Astrocyte of the cerebellum (primary cell): Measurements from ENCODE around the gene ZFR2.

Source experiments
- DNase-seq: peaks from one replicate; pipeline ENCODE4 v3.0.0-alpha.2; 2011; ENCODE audit warnings: low read depth
- H3K4me3 ChIP-seq: 2 replicates; pipeline ENCODE4 v1.5.1; 2011; ENCODE audit warnings: mild to moderate bottlenecking, low read depth, low read length, moderate library complexity
- in situ Hi-C: cut with HindIII; loops from 2 replicates; pipeline ENCODE4 v1.10.0; 2017; ENCODE audit warnings: low sequenced_read_pairs
- TF ChIP-seq, protein P1 (sequence below): IDR thresholded peaks from 2 replicates; pipeline ENCODE4 v1.5.1; 2012; ENCODE audit warnings: low read length, low read depth, moderate library complexity, mild to moderate bottlenecking; ENCODE audit errors: missing control alignments

Gene ZFR2

DNA sequence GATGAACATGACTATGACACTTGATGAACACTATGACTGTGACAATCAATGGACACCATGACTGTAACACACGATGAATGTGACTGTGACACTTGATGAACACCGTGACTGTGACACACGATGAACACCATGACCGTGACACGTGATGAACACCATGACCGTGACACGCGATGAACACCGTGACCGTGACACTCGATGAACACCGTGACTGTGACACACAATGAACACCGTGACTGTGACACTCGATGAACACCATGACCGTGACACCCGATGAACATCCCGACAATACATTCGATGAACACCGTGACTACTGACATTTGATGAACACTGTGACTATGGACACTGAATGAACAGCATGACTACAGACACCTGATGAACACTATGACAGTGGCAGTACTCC is 30.9 kb downstream of the ZFR2 start:
- H3K4me3 ChIP-seq = no peak overlapping the region
- DNase-seq = no peak
- TF ChIP-seq, protein P1, sequence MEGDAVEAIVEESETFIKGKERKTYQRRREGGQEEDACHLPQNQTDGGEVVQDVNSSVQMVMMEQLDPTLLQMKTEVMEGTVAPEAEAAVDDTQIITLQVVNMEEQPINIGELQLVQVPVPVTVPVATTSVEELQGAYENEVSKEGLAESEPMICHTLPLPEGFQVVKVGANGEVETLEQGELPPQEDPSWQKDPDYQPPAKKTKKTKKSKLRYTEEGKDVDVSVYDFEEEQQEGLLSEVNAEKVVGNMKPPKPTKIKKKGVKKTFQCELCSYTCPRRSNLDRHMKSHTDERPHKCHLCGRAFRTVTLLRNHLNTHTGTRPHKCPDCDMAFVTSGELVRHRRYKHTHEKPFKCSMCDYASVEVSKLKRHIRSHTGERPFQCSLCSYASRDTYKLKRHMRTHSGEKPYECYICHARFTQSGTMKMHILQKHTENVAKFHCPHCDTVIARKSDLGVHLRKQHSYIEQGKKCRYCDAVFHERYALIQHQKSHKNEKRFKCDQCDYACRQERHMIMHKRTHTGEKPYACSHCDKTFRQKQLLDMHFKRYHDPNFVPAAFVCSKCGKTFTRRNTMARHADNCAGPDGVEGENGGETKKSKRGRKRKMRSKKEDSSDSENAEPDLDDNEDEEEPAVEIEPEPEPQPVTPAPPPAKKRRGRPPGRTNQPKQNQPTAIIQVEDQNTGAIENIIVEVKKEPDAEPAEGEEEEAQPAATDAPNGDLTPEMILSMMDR = no peak
- in situ Hi-C loops = no loop called here

DNA sequence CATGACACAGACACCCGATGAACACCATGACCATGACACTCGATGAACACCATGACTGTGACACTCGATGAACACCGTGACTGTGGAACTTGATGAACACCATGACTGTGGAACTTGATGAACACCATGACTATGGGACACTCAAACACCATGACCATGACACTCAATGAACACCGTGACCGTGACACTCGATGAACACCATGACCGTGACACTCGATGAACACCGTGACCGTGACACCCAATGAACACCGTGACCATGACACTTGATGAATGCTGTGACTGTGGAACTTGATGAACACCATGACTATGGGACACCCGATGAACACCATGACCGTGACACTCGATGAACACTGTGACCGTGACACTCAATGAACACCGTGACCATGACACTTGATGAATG is 31.5 kb downstream of the ZFR2 start:
- H3K4me3 ChIP-seq = no peak overlapping the region
- DNase-seq = no peak
- TF ChIP-seq, protein P1 = no peak
- in situ Hi-C loops = no loop called here

DNA sequence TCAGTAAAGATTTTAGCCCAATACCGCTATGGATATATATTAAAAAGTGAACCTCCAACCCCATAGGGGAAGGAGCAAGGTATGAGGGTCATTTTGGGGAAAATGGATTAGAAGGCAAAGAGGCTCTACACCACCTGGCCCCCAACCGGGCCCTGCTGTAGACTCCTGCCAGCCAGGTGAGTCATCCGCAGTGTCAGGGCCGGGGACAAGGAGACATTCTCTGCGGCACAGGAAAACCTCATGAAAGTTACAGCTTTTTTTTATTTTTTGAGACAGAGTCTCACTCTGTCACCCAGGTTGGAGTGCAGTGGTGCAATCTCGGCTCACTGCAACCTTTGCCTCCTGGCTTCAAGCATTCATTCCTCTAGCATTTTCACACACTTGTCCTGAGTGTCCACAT is 32.0 kb downstream of the ZFR2 start:
- H3K4me3 ChIP-seq = no peak overlapping the region
- no peak for DNase-seq
- TF ChIP-seq, protein P1 = no peak
- in situ Hi-C loops = no loop called here

DNA sequence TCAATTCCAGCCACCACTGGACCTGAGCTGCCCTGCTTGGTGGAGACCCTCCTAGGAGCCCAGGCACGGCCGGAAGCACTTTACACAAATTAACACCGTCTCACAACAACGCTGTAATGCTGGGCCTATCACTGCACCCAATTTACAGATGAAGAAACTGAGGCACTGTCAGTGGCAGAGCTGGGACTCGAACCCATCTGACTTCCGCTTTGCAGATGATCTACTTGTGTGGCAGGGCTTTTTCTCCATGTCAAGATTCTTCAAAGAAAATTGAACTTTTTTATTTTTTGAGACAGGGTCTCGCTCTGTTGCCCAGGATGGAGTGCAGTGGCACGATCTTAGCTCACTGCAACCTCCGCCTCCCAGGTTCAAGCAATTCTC is 33.8 kb downstream of the ZFR2 start:
- in situ Hi-C loops = no loop called here
- DNase-seq = no peak

DNA sequence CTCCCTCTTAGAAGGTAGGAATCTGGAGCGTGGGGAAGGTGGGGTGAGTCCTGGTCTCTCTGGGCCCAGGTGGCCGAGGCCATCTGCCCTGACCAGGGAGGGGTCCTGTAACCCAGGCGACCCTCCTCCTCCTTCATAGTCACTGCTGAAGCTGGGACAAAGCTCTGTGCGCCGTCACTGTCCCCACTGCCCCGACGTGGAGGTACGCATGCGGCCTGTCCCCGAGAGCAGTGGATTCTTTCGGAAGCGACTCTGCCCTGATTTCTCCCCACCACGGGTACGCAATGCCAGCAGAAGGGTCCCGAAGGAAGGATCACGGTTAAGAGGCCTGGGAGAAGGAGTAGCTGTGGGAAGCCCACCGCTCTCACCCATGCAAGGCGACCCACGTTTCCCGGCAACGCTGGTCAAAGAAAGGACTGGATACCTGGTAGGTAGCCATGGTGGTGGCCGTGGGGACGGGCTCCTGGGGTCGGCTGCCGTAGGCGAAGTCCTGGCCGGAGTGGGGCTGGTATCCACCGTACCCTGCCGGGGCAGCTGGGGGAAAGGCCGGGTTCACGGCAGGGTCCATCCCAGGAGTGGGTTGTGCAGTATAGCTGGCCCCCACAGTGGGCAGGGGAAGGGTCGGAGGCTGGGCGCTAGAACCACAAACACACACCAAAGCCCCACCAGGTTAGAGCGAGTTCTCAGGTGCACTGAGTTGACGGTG is 34.3 kb downstream of the ZFR2 start:
- in situ Hi-C loops = loop anchor here (5.0 kb wide), 2 partner anchors 33 to 37 kb away; partner anchors contain the start of gene ZFR2
- TF ChIP-seq, protein P1 = no peak
- no peak for DNase-seq
- no peak overlapping the region for H3K4me3 ChIP-seq

More for the DNA sequence above, 33.8 kb downstream of the ZFR2 start:
- no peak overlapping the region for H3K4me3 ChIP-seq
- TF ChIP-seq, protein P1 = no peak

DNA sequence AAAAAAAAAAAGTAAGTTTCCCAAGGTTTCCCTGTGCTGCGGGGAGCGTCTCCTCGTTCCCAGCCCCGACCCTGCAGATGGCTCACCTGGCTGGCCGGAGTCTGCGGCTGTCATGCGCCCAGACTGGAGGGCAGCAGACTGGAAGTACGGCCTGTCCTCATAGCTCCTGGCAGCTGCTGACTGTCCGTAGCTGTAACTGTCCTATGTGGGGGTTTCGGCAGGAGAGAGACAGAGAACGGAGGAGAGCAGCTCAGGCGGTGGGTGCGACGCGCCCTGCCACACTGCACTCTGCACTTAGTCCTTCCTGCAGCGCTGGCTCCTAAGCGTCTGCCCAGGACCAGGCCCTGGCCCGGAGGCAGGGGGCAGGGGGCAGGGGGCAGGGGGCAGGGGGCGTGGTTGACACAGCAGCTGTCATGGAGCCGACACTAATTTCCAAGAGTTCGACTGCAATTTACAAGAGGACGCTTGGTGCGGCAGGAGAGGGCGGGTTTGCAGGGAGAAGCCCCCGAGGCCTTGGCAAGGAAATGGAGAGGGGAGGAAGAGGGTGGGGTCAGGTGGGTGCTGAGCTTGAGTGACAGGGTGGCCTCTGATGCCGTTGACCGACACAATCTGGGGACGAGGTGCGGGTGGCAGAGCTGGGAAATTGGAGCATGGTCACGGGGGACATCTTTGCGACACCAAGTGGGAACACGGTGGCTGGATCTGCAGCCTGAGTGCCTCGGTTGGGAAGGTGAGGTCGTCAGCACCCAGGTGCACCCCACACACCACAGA is 35.1 kb downstream of the ZFR2 start:
- in situ Hi-C loops = loop anchor here (5.0 kb wide), 2 partner anchors 34 to 36 kb away; partner anchors contain the start of gene ZFR2
- TF ChIP-seq, protein P1 = no peak

More for the DNA sequence above, 35.1 kb downstream of the ZFR2 start:
- DNase-seq = no peak
- no peak overlapping the region for H3K4me3 ChIP-seq
